ENCODE data around the gene CAPN8.

Gene CAPN8

DNA sequence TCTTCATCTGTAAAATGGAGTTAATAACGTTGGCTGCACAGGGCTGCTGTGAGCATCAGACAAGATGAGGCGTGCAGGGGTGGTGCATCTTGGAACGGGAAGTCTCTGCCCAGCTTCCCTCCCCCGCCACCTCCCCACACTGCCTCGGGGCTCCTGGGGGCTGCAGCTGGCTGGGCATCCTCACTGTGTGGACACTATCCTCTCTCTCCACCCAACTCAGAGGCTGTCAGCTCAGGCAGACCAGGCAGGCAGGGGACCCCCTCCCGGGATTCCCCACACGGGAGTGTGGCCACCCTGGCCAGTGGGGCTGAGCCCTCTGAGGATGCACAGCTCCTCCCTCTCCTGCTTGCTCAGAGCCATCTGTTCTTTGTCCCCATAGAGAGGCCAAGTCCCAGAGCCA lies 149.6 kb downstream of the CAPN8 start:
- no peak for DNase-seq
- Histone ChIP-seq H3K79me1 (replicated peaks; ENCODE audit: low read length, poor library complexity, severe bottlenecking) (no peaks in the 10 kb centered on the region), H3K4me3 (ENCODE audit: insufficient read depth in 1 of 2, low read depth in 1 of 2, low read length in 2 of 2) (no peak overlapping the region), H3K9ac (ENCODE audit: low read length) (no peak overlapping the region), H2AFZ (ENCODE audit: low read depth, low read length) (no peak overlapping the region), H3K27me3 (ENCODE audit: control insufficient read depth in 1 of 2, insufficient read depth in 1 of 2, low read length in 2 of 2) (peaks cover 26 to 47% of the 10 kb centered on the region in 2 experiments), H3K36me3 (ENCODE audit: control insufficient read depth in 1 of 2, insufficient read depth in 2 of 2, low read depth in 1 of 2, low read length in 2 of 2) (no peaks in the 10 kb centered on the region), H3K27ac (ENCODE audit: low read length, poor library complexity, severe bottlenecking) (no peak overlapping the region), H2AK5ac (ENCODE audit: low read length, severe bottlenecking) (no peak overlapping the region), H3K9me3 (ENCODE audit: control insufficient read depth, low read length) (no peaks in the 10 kb centered on the region), H2BK15ac (ENCODE audit: low read depth, poor library complexity, severe bottlenecking) (no peak overlapping the region), H2BK12ac (ENCODE audit: low read length in 2 of 2) (no peak overlapping the region), H2BK5ac (ENCODE audit: low read depth, low read length, poor library complexity, severe bottlenecking) (no peak overlapping the region), H3K18ac (ENCODE audit: low read depth in 1 of 2, low read length in 2 of 2) (no peak overlapping the region), H3K4ac (ENCODE audit: low read depth in 1 of 2, low read length in 2 of 2) (no peak overlapping the region), H3K23ac (ENCODE audit: low read length in 2 of 2) (no peak overlapping the region), H4K8ac (ENCODE audit: low read length) (no peak overlapping the region), H4K91ac (ENCODE audit: low read length) (no peak overlapping the region), H2BK120ac (ENCODE audit: low read depth, low read length) (no peak overlapping the region), H3K4me1 (ENCODE audit: control insufficient read depth, insufficient read depth, low read depth, low read length) (no peaks in the 10 kb centered on the region), H3K14ac (ENCODE audit: low read length in 2 of 2) (no peak overlapping the region), H3K4me2 (ENCODE audit: low read length, poor library complexity, severe bottlenecking) (no peak overlapping the region)
- 68% methylated on average over 7 of the region's 7 CpGs for WGBS

- Histone ChIP-seq H3K4me3 (ENCODE audit: insufficient read depth in 1 of 2, low read depth in 1 of 2, low read length in 2 of 2) (no peak overlapping the region), H3K14ac (ENCODE audit: low read length in 2 of 2) (no peak overlapping the region), H3K23ac (ENCODE audit: low read length in 2 of 2) (no peak overlapping the region), H4K91ac (ENCODE audit: low read length) (no peak overlapping the region), H3K4me2 (ENCODE audit: low read length, poor library complexity, severe bottlenecking) (no peak overlapping the region), H2BK15ac (ENCODE audit: low read depth, poor library complexity, severe bottlenecking) (no peak overlapping the region), H3K9ac (ENCODE audit: low read length) (no peak overlapping the region), H3K79me1 (replicated peaks; ENCODE audit: low read length, poor library complexity, severe bottlenecking) (no peaks in the 10 kb centered on the region), H2BK5ac (ENCODE audit: low read depth, low read length, poor library complexity, severe bottlenecking) (no peak overlapping the region), H3K27me3 (ENCODE audit: control insufficient read depth in 1 of 2, insufficient read depth in 1 of 2, low read length in 2 of 2) (peaks cover 26 to 47% of the 10 kb centered on the region in 2 experiments), H3K4ac (ENCODE audit: low read depth in 1 of 2, low read length in 2 of 2) (no peak overlapping the region), H3K27ac (ENCODE audit: low read length, poor library complexity, severe bottlenecking) (no peak overlapping the region), H3K9me3 (ENCODE audit: control insufficient read depth, low read length) (no peaks in the 10 kb centered on the region), H2BK12ac (ENCODE audit: low read length in 2 of 2) (no peak overlapping the region), H2AFZ (ENCODE audit: low read depth, low read length) (no peak overlapping the region), H2AK5ac (ENCODE audit: low read length, severe bottlenecking) (no peak overlapping the region), H3K18ac (ENCODE audit: low read depth in 1 of 2, low read length in 2 of 2) (no peak overlapping the region), H4K8ac (ENCODE audit: low read length) (no peak overlapping the region), H2BK120ac (ENCODE audit: low read depth, low read length) (no peak overlapping the region), H3K36me3 (ENCODE audit: control insufficient read depth in 1 of 2, insufficient read depth in 2 of 2, low read depth in 1 of 2, low read length in 2 of 2) (no peaks in the 10 kb centered on the region), H3K4me1 (ENCODE audit: control insufficient read depth, insufficient read depth, low read depth, low read length) (no peaks in the 10 kb centered on the region)
- DNase-seq, result no peak
- 67% methylated on average over 5 of the region's 5 CpGs for WGBS
Measured at GRCh38 chr1:223515421-223515820, 150.1 kb downstream of the CAPN8 start.

GRCh38 chr1:223514644-223515043 lies 150.9 kb downstream of the CAPN8 start:
- Histone ChIP-seq H2BK120ac (ENCODE audit: low read depth, low read length) (no peak overlapping the region), H3K79me1 (replicated peaks; ENCODE audit: low read length, poor library complexity, severe bottlenecking) (no peaks in the 10 kb centered on the region), H3K27me3 (ENCODE audit: control insufficient read depth in 1 of 2, insufficient read depth in 1 of 2, low read length in 2 of 2) (peaks cover 26 to 47% of the 10 kb centered on the region in 2 experiments), H3K4ac (ENCODE audit: low read depth in 1 of 2, low read length in 2 of 2) (no peak overlapping the region), H4K91ac (ENCODE audit: low read length) (no peak overlapping the region), H3K4me3 (ENCODE audit: insufficient read depth in 1 of 2, low read depth in 1 of 2, low read length in 2 of 2) (no peak overlapping the region), H2AK5ac (ENCODE audit: low read length, severe bottlenecking) (no peak overlapping the region), H3K4me1 (ENCODE audit: control insufficient read depth, insufficient read depth, low read depth, low read length) (no peaks in the 10 kb centered on the region), H2BK15ac (ENCODE audit: low read depth, poor library complexity, severe bottlenecking) (no peak overlapping the region), H3K23ac (ENCODE audit: low read length in 2 of 2) (no peak overlapping the region), H3K36me3 (ENCODE audit: control insufficient read depth in 1 of 2, insufficient read depth in 2 of 2, low read depth in 1 of 2, low read length in 2 of 2) (no peaks in the 10 kb centered on the region), H4K8ac (ENCODE audit: low read length) (no peak overlapping the region), H3K27ac (ENCODE audit: low read length, poor library complexity, severe bottlenecking) (no peak overlapping the region), H2BK12ac (ENCODE audit: low read length in 2 of 2) (no peak overlapping the region), H3K14ac (ENCODE audit: low read length in 2 of 2) (no peak overlapping the region), H2AFZ (ENCODE audit: low read depth, low read length) (no peak overlapping the region), H2BK5ac (ENCODE audit: low read depth, low read length, poor library complexity, severe bottlenecking) (no peak overlapping the region), H3K4me2 (ENCODE audit: low read length, poor library complexity, severe bottlenecking) (no peak overlapping the region), H3K18ac (ENCODE audit: low read depth in 1 of 2, low read length in 2 of 2) (no peak overlapping the region), H3K9ac (ENCODE audit: low read length) (no peak overlapping the region), H3K9me3 (ENCODE audit: control insufficient read depth, low read length) (no peaks in the 10 kb centered on the region)
- no peak for DNase-seq
- 65% methylated on average over 2 of the region's 2 CpGs for WGBS

GRCh38 chr1:223513309-223513708 lies 152.2 kb downstream of the CAPN8 start:
- Histone ChIP-seq H3K14ac (ENCODE audit: low read length in 2 of 2) (no peak overlapping the region), H3K4me2 (ENCODE audit: low read length, poor library complexity, severe bottlenecking) (no peak overlapping the region), H3K27ac (ENCODE audit: low read length, poor library complexity, severe bottlenecking) (no peak overlapping the region), H3K9ac (ENCODE audit: low read length) (no peak overlapping the region), H3K23ac (ENCODE audit: low read length in 2 of 2) (no peak overlapping the region), H3K79me1 (replicated peaks; ENCODE audit: low read length, poor library complexity, severe bottlenecking) (no peaks in the 10 kb centered on the region), H3K4me3 (ENCODE audit: insufficient read depth in 1 of 2, low read depth in 1 of 2, low read length in 2 of 2) (no peak overlapping the region), H4K8ac (ENCODE audit: low read length) (no peak overlapping the region), H2BK15ac (ENCODE audit: low read depth, poor library complexity, severe bottlenecking) (no peak overlapping the region), H2BK12ac (ENCODE audit: low read length in 2 of 2) (no peak overlapping the region), H3K18ac (ENCODE audit: low read depth in 1 of 2, low read length in 2 of 2) (no peak overlapping the region), H2AFZ (ENCODE audit: low read depth, low read length) (no peak overlapping the region), H3K4me1 (ENCODE audit: control insufficient read depth, insufficient read depth, low read depth, low read length) (no peaks in the 10 kb centered on the region), H3K4ac (ENCODE audit: low read depth in 1 of 2, low read length in 2 of 2) (no peak overlapping the region), H2BK120ac (ENCODE audit: low read depth, low read length) (no peak overlapping the region), H3K9me3 (ENCODE audit: control insufficient read depth, low read length) (no peaks in the 10 kb centered on the region), H2BK5ac (ENCODE audit: low read depth, low read length, poor library complexity, severe bottlenecking) (no peak overlapping the region), H4K91ac (ENCODE audit: low read length) (no peak overlapping the region), H2AK5ac (ENCODE audit: low read length, severe bottlenecking) (no peak overlapping the region), H3K36me3 (ENCODE audit: control insufficient read depth in 1 of 2, insufficient read depth in 2 of 2, low read depth in 1 of 2, low read length in 2 of 2) (no peaks in the 10 kb centered on the region), H3K27me3 (ENCODE audit: control insufficient read depth in 1 of 2, insufficient read depth in 1 of 2, low read length in 2 of 2) (peaks cover 26 to 56% of the 10 kb centered on the region in 2 experiments)
- 55% methylated on average over 2 of the region's 4 CpGs for WGBS
- DNase-seq, result no peak

Measured in mesenchymal stem cell (in vitro differentiated cells and primary cell).